Vagina (tissue), 2 donors: ENCODE data around the gene DENND5B. TPM values are rescaled to one million over a fixed set of nuclear protein-coding genes. Genes with fewer than 3 reads are reported as not detected.
"Not testable (repeated sequence)": the region's sequence is repeated elsewhere in the genome, so short reads cannot be mapped to it uniquely, and the experiment has no call there.

Experiments
- DNase-seq, 2 donors: peaks; one replicate each; pipeline ENCODE4 v3.0.0-alpha.2; 2017; ENCODE audit errors: extremely low spot score in 2 of 2
- H3K27ac ChIP-seq: fragments of 200-600 bp; sonication (generic); one replicate; pipeline ENCODE4 v1.5.1; 2019
- H3K27me3 ChIP-seq: fragments of 200-600 bp; sonication (generic); one replicate; pipeline ENCODE4 v1.5.1; 2019
- H3K36me3 ChIP-seq, 2 donors: fragments of 200-600 bp; sonication (generic); one replicate each; pipeline ENCODE4 v1.5.1; 2017 to 2019
- H3K4me1 ChIP-seq: fragments of 200-600 bp; sonication (generic); one replicate; pipeline ENCODE4 v1.5.1; 2019
- H3K4me3 ChIP-seq, 2 donors: fragments of 200-600 bp; sonication (generic); 1 replicate in 1 of 2; 2 replicates in 1 of 2; pipeline ENCODE4 v1.5.1; 2016 to 2019
- H3K9me3 ChIP-seq: fragments of 200-600 bp; sonication (generic); one replicate; pipeline ENCODE4 v1.5.1; 2019
- CTCF ChIP-seq, 3 experiments: fragments of 450-650 bp in 2 of 3; fragments of 200-600 bp in 1 of 3; sonication (generic) in 1 of 3; IDR thresholded peaks; one replicate each; pipeline ENCODE4 v1.5.1; 2017 to 2019; ENCODE audit warnings: antibody characterized with exemption in 3 of 3, mild to moderate bottlenecking in 2 of 3, moderate library complexity in 2 of 3
- POLR2A ChIP-seq, 2 donors: fragments of 450-650 bp; IDR thresholded peaks; one replicate each; pipeline ENCODE4 v1.6.1; 2017; ENCODE audit warnings: antibody characterized with exemption in 2 of 2, mild to moderate bottlenecking in 2 of 2, moderate library complexity in 2 of 2
- POLR2AphosphoS5 ChIP-seq, 2 donors: sonication (generic); formaldehyde crosslinking; IDR thresholded peaks; one replicate each; pipeline ENCODE4 v1.9.0; 2017; ENCODE audit warnings: antibody characterized with exemption in 2 of 2, mild to moderate bottlenecking in 2 of 2, low read depth in 1 of 2; ENCODE audit not compliant: insufficient read depth in 1 of 2
- intact Hi-C: fragments of 100-400 bp; cut with DNase I; formaldehyde crosslinking; loops from one replicate; pipeline ENCODE4 v1.15.1; 2023
- total RNA-seq: library from RNA; depleted of rRNA; stranded (reverse); fragments of >200 nt; gene quantifications from one replicate; pipeline ENCODE4 v1.2.3, GENCODE V29; 2016

The DENND5B gene
- total RNA-seq, 1 donor from 2014 or later, result 25.3 TPM

DNA sequence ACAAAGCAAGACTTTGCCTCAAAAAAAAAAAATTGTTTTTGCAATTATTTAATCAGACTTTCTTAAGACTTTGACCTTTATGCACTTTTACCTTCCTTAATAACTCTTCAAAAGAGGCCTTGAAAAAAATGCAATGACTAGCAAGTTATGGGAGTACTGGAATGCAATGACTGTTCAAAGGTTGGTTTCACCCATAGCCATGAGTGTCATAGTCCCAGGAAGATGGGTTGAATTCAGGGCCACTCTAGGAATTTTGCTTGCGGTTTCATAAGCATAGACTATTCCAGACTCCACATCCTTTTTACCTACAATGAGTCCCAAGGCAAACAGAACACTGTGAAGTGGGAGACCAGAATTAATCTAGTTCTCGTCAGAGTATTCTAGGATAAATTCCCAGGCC, 29.4 kb upstream of the DENND5B start:
- Histone ChIP-seq H3K27me3 (no peaks in the 10 kb centered on the region), H3K27ac (no peak overlapping the region), H3K4me1 (no peaks in the 10 kb centered on the region), H3K36me3 (no peaks in the 10 kb centered on the region), H3K4me3 (no peak overlapping the region), H3K9me3 (no peaks in the 10 kb centered on the region)
- no peak for DNase-seq
- TF ChIP-seq POLR2A (IDR thresholded peaks at IDR 0.05) (no peak), POLR2AphosphoS5 (IDR thresholded peaks at IDR 0.05; ENCODE audit: insufficient read depth in 1 of 2, low read depth in 1 of 2) (no peak), CTCF (IDR thresholded peaks at IDR 0.05) (no peak)
- intact Hi-C loops, result no loop called here

- TF ChIP-seq POLR2A (IDR thresholded peaks at IDR 0.05) (no peak), CTCF (IDR thresholded peaks at IDR 0.05) (no peak), POLR2AphosphoS5 (IDR thresholded peaks at IDR 0.05; ENCODE audit: insufficient read depth in 1 of 2, low read depth in 1 of 2) (no peak)
- no peak for DNase-seq
- Histone ChIP-seq H3K9me3 (no peaks in the 10 kb centered on the region), H3K4me3 (no peak overlapping the region), H3K4me1 (no peaks in the 10 kb centered on the region), H3K36me3 (no peaks in the 10 kb centered on the region), H3K27ac (no peak overlapping the region), H3K27me3 (no peaks in the 10 kb centered on the region)
- intact Hi-C loops, result no loop called here
These were observed 27.5 kb upstream of the DENND5B start for GRCh38 chr12:31618228-31619025.

- Histone ChIP-seq H3K9me3 (peaks cover 3% of the 10 kb centered on the region), H3K27me3 (no peaks in the 10 kb centered on the region), H3K27ac (no peak overlapping the region), H3K36me3 (no peaks in the 10 kb centered on the region), H3K4me1 (no peaks in the 10 kb centered on the region), H3K4me3 (no peak overlapping the region)
- intact Hi-C loops, result no loop called here
- TF ChIP-seq POLR2A (IDR thresholded peaks at IDR 0.05) (no peak), CTCF (IDR thresholded peaks at IDR 0.05) (no peak), POLR2AphosphoS5 (IDR thresholded peaks at IDR 0.05; ENCODE audit: insufficient read depth in 1 of 2, low read depth in 1 of 2) (no peak)
- DNase-seq, result no peak
These were observed 21.9 kb upstream of the DENND5B start for GRCh38 chr12:31612819-31613218.

DNA sequence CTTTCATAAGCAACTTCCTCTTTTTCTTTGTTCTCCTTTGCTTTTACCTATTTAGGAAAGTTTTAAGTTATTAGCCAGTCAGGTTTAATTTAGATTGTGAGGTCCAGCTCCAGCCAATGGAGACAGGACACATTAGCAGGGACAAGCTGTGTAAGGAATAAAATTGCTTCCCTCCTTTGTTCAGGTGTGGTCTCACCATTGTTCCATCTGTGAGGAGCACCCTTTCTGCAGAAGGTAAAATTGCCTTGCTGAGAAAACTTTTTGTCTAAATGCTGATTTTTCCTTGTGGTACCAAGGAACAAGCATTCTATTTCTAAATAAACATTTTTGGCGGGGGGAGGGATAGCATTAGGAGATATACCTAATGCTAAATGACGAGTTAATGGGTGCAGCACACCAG, 17.4 kb upstream of the DENND5B start:
- DNase-seq, H3K36me3 ChIP-seq, H3K4me1 ChIP-seq, H3K4me3 ChIP-seq, H3K27me3 ChIP-seq, H3K9me3 ChIP-seq, intact Hi-C loops, H3K27ac ChIP-seq: not testable (repeated sequence)

GRCh38 chr12:31605531-31605930, 14.6 kb upstream of the DENND5B start:
- Histone ChIP-seq H3K4me3 (no peak overlapping the region), H3K27ac (no peak overlapping the region), H3K4me1 (no peaks in the 10 kb centered on the region), H3K36me3 (no peaks in the 10 kb centered on the region), H3K9me3 (peaks cover 3% of the 10 kb centered on the region), H3K27me3 (no peaks in the 10 kb centered on the region)
- no peak for TF ChIP-seq POLR2A (IDR thresholded peaks at IDR 0.05)
- TF ChIP-seq CTCF (IDR thresholded peaks at IDR 0.05), result no peak
- TF ChIP-seq POLR2AphosphoS5 (IDR thresholded peaks at IDR 0.05; ENCODE audit: insufficient read depth in 1 of 2, low read depth in 1 of 2), result no peak
- intact Hi-C loops, result no loop called here
- DNase-seq, result no peak
